ENCODE data around the gene C9.
"Not testable (repeated sequence)": the region's sequence is repeated elsewhere in the genome, so short reads cannot be mapped to it uniquely, and the experiment has no call there.

The C9 gene

DNA sequence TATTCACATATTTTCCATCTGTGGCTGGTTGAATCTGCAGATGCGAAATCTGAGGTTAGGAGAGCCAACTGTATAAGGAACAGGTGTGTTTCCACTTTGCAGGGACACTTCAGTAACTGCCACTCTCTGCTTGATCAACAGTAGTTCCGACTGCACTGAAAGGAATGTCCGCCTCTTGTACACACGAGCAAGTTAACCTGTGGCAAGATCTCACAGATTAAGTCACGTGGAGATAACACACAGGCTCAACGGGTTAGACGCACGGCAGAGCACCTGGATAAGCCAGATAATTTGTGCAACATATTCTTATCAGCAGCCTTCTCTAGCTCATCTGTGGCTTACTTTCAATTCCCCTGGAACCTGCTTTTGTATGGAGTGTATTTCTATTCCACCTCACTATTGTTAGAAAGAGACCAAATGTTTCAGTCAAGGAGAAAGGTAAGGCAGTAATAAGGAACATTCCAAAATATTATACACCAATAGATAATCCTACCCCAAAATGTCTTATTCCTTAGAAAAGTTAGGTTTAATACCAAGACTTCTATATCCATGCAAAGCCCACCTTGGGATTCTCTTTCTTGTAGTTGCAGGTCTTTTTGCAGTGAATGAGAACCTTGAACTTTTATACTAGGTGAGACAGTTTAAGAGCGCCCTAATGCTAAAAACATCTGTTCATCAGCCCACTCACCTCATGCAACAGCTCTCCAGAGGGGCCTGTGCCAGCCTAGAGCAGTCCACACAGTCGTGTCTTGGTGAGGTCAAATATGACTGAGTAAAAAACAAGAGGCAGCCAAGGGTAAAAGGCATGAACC, 6.5 kb upstream of the C9 start:
- no peak for DNase-seq

DNA sequence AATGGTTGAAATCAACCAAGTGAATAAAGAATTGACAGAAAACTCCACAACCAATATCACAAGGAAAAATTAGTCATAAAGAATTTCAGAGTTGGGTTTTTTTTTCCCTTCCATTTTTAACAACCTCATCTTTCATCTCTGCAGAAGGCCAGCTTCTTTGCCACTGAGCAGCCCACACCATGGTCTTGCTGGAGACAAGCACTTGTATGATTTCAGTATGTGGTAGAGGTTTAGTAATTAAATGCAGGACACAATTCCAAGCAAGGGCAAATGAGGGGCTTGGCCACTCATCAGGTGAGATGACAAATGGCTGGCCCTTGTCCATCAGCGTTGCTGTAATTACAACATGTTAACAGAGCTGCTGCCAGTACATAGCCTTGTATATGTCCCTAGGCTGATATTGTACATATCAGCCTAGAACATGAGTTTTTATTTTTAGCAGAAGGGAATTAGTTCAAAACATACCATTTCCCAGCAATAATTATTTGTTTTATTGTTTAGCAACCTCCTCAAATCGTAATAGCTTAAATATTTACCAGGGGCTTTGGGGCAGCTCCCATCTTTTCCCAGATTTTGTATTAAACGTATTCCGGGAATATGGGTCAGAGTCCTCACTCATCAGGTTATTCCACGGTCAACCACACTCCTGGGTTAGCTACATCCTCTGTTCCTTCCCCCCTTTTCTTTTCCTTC, 5.0 kb upstream of the C9 start:
- DNase-seq = no peak

DNA sequence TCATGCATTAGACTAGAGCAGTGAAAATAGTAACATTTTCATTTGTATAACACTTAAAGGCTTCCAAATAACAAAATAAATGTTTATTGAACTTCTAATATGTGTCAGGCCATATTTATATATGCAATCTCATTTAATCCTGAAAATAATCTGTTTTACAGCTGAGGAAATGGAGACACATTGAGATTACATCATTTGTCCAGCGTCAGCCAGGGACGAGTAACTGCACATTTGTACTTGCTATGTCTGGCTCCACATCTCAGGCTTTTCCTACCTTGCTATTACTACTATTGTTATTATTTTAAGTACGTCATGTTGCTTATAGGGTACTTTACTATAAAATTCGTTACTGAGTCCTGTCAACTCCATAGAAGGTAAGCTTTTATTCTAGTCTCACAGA, 3.8 kb upstream of the C9 start:
- DNase-seq = no peak

DNA sequence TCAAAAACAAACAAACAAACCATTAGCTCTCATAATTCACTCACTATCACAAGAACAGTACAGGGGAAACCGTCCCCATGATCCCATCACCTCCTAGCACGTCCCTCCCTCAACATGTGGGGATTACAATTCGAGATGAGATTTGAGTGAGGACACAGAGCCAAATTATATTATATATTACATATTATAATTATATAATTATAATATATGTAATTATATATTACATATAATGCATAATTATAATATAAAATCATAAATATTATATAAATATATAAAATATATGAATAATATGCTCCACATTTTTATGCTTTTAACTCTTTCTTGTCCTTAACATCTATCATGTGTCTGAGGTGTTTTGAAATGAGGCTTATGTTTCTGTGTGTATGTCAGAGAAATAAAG, 3.4 kb upstream of the C9 start:
- DNase-seq = no peak

DNA sequence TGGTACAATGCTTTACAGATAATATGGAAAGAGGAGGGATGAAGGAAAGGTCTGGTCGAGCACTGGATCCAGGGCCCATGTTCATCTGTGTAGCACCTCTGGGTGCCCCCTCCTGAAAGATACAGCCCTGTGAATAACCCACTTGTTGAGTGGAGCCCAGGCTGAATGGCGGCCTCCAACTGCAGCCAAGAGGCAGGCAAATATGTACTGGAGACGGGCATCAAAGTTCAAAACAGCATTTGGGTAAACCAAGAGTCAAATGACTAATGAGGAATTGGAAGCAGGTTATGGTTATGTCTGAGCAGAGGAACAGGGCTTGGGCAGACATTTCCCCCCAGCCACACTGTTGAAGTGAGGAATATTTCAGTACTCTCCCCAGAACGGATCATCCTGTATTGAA, 1.1 kb downstream of the C9 start:
- no peak for DNase-seq

DNA sequence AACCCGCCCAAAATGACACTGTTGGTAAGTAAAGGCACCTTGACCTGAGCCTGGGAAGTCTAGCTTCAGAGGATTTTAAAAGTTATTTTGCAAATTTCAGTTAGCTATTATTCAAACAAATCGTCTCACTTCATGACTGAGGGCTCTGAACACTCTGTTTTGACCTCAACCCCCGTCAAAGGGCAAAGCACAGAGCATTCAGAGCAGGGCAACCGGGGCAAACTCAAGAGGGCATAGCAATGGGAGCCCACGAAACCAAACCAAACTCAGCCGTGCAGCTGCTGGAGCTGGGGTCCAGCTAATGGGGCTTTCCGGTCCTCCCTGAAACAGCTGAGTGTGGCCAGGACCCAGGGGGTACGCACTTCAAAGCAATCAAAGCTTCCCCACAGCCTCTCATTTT, 1.6 kb downstream of the C9 start:
- DNase-seq = no peak

DNA sequence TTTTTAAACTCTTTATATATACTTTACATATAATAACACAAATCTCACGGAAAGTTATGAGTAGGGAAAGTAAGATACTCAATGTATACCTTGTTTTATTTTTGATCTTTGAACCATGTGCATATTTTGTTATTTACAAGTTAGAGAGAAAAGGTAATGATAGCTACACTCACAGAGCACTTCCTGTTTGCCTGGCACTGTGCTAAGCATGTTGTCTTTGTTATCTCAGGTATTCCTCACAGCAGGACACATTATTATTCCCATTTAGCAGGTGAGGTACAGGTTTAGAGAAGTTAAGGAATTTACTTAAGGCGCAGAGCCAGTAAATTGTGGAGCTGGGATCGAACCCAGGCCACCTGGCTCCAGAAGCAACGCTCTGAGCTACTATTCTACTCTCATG, 3.0 kb downstream of the C9 start:
- no peak for DNase-seq

DNA sequence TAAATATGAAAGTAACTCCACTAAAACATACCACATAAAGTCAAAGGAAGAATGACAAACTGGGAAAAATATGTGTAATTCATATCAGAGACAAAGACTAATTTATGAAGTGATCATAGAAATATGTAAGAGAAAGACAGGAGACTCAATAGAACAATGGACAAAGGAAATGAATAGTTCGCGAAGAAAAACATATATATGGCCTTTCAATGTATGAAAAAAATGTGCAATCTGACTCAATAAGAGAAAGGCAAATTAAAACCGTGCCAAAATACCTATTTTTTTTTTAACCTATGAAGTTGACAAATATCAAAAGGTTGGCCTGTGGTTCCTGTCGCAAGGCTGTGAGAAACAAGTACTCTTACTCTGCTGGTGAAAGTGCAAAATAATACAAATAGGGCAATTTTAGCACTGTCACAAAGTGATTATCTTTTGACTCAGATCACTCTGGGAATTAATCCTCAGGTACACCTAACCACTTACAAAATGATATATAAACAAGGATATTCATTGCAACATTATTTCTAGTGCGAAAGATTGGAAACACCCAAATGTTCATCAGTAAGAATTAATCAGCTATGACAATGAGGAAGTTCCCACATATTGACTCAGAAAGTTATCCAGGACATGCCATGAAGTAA, 3.7 kb downstream of the C9 start:
- no peak for DNase-seq

DNA sequence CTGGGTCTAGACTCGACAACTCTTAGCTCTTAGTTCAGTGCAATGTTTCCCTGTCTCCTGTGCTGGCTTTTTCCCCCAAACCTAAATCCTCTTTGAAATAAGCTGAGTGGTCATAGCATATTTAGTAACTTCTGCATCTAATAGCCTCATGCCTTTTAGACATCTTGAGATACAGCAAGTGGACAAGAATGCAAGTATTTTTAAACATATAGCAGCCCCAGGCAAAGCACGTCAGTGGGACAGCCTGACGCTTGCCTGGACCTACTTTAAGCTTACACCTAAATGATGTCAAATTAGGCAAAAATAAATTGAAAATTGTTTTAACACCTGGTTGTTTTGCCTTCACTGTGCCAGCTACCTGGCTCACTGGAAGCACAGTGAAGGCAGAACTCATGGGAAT, 8.0 kb downstream of the C9 start:
- DNase-seq = no peak

DNA sequence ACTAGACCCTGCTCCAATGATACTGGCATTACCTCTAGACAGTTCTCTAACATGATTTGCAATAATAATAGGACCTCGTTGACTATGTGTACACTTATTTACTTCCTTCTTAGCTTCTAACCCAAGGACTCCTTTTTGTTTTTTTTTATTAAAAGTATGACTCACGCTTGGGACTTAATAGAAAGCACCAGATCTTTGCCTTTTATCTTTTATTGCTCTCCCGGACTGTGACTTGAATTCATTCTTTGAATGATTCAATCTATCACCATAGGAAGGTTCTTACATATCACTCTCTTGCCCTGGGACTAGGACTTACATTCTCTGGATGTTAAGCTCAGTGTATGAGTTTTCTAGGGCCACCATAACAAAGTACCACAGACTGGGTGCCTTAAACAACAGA, 9.0 kb downstream of the C9 start:
- DNase-seq = no peak

DNA sequence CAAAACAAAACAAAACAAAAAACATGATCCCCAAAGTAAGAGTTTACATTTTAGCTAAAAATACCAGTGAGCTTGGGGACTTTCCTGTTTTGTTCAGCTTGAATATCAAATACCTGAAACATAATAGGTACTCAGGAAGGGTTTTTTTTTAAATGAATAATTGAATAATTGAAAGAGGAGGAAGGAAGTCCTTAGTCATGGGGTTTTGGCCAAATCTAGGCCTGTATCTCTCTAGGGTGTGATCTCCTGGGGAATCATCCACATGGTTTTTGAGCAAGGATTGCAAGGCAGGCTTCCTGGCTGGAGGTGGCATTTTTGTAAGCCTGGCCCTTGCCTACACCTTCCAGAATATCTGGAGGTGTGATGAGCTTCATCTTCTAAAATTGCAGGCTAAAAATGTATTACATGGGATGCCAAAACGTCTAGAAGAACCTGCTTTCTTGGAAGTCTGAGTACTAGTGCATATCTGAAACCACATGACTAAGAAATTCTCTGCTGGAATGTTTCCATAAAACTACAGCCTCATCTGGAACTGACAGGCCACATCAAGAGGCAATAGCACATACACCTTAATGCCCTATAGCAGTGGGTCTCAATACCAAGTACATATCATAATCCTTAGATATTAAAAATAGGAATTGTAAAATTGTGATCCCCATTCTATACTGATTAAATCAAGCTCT, 10.4 kb downstream of the C9 start:
- DNase-seq = no peak

DNA sequence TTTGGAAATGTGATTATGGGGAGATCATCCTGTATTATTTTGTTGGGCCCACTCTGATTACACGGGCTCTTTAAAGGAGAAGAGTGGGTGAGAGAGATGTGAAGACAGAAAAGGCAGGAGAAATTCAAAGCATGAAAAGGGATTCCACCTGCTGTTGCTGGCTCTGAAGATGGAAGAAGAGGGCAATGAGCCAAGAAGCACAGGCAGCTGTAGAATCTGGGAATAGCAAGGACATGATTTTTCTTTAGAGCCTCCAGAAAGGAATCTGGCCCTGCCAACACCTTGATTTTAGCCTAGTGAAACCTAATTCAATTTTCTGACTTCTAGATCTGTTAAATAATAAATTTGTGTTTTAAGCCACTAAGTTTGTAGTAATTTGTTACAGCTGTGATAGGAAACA, 11.3 kb downstream of the C9 start:
- DNase-seq = no peak

DNA sequence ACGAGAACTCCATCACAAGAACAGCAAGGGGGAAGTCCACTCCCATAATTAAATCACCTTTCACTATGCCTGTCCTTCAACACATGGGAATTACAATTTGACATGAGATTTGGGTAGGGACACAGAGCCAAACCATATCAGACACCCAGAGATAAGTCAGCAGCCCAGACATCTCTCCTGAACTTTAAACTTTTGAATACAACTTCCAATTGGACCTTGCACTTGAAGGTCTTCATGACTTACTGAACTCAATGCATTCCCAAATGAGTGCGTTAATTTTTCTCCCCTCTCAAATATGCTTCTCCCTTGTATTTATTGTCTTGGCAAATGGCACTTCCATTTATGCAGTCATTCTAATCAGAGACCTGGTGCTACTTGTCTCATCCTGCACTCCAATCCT, 12.1 kb downstream of the C9 start:
- no peak for DNase-seq

DNA sequence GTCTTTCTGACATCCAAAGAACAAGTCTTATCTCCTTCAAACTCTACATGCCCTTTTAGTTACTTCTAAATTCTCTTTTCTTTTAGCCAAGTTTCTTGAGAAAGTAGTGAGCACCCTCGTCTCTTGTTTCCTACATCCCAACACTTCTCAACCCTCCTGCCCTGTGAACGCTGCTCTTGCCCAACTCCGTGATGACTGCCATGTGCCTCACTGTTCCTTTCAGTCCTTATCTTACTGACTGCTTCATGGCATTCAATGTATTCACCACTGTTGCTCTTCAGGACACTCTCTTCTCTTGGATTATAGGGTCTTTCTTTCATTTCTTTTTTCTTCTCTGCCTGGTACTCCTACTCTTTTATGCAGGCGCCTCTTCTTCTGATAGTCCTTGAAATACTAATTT, 14.8 kb downstream of the C9 start:
- DNase-seq = no peak

DNA sequence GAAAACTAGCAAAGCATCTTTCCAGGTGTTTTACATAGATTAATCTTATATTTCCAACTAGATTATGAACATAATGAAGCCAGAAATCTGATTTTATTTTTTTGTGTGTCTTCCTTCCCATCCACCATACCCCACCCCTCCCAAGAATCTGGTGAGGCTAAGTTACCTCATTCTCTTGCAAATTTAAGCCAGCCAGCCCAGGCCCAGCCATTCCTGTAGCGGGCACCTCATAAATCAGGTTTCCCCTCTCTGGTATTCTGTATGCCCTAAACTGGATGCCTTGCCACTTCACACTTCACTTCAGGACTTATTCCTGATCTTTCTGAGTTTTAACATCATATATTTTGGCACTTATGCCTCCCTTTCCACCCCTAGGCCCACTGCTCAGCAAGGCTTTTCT, 21.8 kb downstream of the C9 start:
- DNase-seq = no peak

DNA sequence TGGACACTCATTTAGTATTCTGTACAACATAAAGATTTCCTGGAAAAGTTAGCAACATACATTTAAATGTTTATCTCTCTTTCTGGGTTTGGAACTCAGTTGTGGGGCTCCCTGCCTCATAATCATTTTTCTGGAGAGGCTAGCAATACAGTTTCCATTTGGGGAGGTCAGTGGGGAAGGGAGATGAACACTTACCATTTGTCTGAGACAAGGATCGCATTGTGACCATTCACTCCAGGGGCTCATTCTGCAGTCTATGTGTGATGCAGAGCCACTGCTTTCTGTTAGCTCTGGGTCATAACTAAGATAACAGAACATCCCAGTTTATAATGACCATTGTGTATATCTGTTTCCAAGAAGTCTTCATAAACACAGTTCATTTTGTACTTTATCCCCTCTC, 22.4 kb downstream of the C9 start:
- no peak for DNase-seq

DNA sequence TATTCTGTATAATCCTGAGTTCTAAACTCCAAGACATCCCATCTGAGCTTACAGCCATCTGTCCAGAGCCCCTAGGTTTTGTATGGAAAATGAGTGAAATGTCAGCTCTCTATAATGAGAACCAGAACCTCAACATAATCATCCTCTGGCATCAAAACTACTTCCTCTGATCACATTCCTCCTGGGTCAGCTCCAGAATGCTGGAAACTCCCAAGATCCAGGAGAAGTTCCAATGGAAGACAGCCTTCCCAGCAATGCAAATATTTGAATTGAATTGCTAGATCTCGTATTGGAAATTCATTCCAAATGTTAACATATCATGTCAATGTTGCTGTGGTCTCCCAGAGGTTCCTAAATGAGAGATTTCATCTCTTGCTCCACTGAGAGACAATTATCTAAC, 23.8 kb downstream of the C9 start:
- no peak for DNase-seq

DNA sequence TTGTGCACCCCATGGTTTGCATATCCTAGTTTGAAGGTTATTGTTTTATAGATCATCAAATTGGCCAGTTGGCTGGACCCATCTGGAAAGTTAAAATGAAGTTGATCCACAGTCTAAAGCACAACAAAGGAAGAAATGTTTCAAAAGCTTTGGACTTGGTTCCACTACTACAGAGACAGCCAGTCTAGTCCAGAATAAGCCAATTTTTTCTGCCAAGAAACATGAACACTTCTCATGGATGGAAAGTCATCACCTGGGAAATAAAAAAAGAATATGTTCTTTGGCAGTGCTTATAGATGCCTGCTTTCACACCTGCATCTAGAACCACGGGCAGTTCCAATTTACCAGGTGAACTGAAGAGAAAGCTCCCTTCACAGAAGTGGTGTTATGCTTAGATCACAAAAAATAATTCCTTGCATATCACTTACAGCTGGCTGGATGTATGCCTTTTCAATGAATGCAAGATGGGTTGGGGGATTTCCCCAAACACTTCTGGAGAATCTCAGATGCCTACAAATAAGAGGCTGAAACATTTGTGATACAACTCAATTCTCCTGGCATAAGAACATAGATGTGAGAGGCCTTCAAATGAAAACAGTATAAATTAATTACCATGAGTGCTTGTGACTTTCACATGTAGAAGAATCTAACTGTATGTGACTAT, 26.9 kb downstream of the C9 start:
- DNase-seq = no peak

DNA sequence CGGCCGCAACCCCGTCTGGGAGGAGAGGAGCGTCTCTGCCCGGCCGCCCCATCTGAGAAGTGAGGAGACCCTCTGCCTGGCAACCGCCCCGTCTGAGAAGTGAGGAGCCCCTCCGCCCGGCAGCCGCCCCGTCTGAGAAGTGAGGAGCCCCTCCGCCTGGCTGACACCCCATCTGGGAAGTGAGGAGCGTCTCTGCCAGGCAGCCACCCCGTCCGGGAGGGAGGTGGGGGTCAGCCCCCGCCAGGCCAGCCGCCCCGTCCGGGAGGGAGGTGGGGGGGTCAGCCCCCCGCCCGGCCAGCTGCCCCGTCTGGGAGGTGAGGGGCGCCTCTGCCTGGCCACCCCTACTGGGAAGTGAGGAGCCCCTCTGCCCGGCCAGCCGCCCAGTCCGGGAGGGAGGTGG, 30.0 kb downstream of the C9 start:
- not testable (repeated sequence) for DNase-seq

DNA sequence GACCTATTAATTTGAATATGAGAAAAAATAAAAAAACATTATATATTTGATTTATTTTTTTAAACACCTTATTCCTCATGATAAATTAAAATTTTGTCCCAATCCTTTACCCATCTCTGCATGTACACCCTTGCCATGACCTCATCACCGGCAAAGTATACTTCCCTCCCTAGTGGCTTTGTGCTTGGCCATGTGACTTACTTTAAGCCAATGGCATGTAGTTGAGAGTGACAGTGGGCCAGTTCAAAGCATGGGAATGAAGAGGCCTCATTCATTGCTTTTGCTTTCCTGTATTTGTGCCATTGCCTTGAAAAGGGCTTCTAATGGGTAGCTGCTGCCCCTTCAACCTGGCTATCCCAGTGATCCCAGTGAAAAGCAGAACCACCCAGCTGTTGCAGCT, 31.2 kb downstream of the C9 start:
- DNase-seq = no peak

DNA sequence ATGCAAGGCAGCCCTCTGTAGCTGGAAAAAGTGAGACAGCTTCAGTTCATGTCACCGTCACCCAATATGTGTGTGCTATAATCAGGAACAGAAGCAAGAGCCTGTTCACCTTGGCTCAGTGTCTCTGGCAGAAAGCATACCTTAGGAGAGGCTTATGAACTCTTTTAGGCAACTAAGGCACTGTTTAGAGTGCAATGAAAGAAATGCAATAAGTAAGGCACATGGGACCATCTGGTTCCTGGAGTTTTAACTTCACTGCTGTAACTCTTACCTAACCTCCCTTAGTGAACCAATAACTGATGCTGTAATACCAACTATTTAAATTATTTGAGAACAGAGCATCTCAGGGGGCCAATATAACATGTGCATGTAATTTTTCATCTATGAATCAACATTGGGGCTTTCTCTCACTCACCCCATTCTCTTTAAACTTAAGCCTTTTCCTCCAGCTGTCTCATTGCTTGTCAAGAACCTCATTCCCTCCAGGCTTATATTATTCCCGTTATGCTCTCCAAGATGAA, 32.4 kb downstream of the C9 start:
- DNase-seq = no peak

DNA sequence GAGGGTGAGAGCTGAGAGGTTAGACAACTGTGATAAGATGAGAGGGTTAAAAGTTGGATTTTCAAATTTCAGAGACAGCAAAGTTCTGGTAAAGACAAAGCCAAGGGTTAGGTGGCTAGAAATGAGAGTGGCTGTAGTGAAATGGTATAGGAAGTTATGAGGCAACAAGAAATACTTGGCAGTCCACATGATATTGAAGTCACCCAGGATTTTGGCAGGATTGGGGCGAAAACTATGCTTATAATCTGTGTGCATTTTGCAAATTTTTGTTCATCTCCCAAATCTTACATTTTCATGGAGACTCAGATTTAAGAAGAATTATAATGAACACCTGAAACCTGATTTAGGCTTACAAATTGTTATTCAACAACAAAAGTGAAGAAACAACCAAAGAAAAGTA, 35.6 kb downstream of the C9 start:
- no peak for DNase-seq

DNA sequence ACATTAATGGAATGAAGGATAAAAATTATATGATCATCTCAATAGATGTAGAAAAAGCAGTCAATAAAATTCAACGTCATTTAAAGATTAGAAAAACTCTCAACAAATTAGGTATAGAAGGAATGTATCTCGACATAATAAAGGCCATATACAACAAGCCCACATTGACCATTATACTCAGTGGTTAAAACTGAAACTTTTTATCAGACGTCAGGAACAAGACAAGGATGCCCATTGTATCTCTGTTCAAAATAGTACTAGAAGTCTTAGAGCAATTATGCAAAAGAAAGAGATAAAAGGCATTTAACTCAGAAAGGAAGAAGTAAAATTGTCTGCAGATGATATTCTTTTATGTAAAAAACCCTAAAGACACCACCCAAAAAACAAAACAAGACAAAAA, 40.8 kb downstream of the C9 start:
- no peak for DNase-seq
